ENCODE measurements around the gene FKBP5.
A peak's percentile ranks its signal among the peaks of the same experiment; 100 is the strongest.

DNA sequence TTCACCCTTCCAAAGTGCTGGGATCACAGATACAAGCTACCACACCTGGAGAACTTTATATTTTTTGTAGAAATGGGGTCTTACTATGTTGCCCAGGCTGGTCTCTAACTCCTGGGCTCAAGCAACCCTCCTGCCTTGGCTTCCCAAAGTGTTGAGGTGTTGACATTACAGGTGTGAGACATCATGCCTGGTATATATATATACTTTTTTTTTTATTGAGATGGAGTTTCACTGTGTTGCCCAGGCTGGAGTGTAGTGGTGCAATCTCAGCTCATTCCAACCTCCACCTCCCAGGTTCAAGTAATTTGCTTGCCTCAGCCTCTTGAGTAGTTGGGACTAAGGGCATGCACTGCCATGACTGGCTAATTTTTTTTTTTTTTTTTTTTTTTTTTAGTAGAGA, 5.4 kb downstream of the FKBP5 start:
- TF ChIP-seq CTCF (IDR thresholded peaks at IDR 0.05) (no peak), EP300 (IDR thresholded peaks at IDR 0.05) (peak in 1 of 2 donors; percentile 48)

All from tibial nerve (tissue), 4 donors.